Transverse colon (tissue), 4 donors: ENCODE data around the gene STK40. TPM values are rescaled to one million over a fixed set of nuclear protein-coding genes. Genes with fewer than 3 reads are reported as not detected.

Source experiments
- DNase-seq: peaks from one replicate; pipeline ENCODE4 v3.0.0-alpha.2; 2019
- H3K27ac ChIP-seq, 4 donors: fragments of 200-600 bp; sonication (generic); 2 replicates each; pipeline ENCODE4 v1.5.1; 2016 to 2018; ENCODE audit warnings: inconsistent platforms in 4 of 4
- H3K27me3 ChIP-seq: fragments of 200-600 bp; sonication (generic); 2 replicates; pipeline ENCODE4 v1.5.1; 2017; ENCODE audit warnings: inconsistent platforms
- H3K36me3 ChIP-seq, 4 donors: fragments of 200-600 bp; sonication (generic); 2 replicates each; pipeline ENCODE4 v1.5.1; 2017 to 2019; ENCODE audit warnings: inconsistent platforms in 4 of 4
- H3K4me1 ChIP-seq, 4 donors: fragments of 200-600 bp; sonication (generic); 2 replicates each; pipeline ENCODE4 v1.5.1; 2017 to 2020; ENCODE audit warnings: inconsistent platforms in 4 of 4
- H3K4me3 ChIP-seq, 4 donors: fragments of 200-600 bp; sonication (generic); 1 replicate in 1 of 4; 2 replicates in 3 of 4; pipeline versions ENCODE4 v1.5.1 to v1.6.1; 2017 to 2019; ENCODE audit warnings: inconsistent platforms in 4 of 4
- H3K9me3 ChIP-seq, 2 donors: fragments of 200-600 bp; sonication (generic); 2 replicates each; pipeline ENCODE4 v1.5.1; 2017 to 2019; ENCODE audit warnings: inconsistent platforms in 2 of 2
- CTCF ChIP-seq, 5 experiments: fragments of 200-600 bp in 3 of 5; fragments of 450-650 bp in 2 of 5; sonication (generic) in 3 of 5; IDR thresholded peaks; 1 replicate in 2 of 5; 2 replicates in 3 of 5; pipeline ENCODE4 v1.5.1; 2016 to 2017; ENCODE audit warnings: antibody characterized with exemption in 5 of 5, inconsistent platforms in 3 of 5, mild to moderate bottlenecking in 2 of 5, moderate library complexity in 1 of 5
- EP300 ChIP-seq: sonication (generic); formaldehyde crosslinking; IDR thresholded peaks from one replicate; pipeline ENCODE4 v1.6.1; 2017; ENCODE audit warnings: antibody characterized with exemption, low read depth
- POLR2A ChIP-seq: fragments of 450-650 bp; IDR thresholded peaks from one replicate; pipeline ENCODE4 v1.6.1; 2016; ENCODE audit warnings: antibody characterized with exemption, mild to moderate bottlenecking, moderate library complexity
- POLR2AphosphoS5 ChIP-seq, 3 donors: sonication (generic); formaldehyde crosslinking; IDR thresholded peaks; one replicate each; pipeline ENCODE4 v1.6.1; 2016; ENCODE audit warnings: antibody characterized with exemption in 3 of 3
- WGBS, 2 donors: methylation state at CpG; one replicate each; pipeline ENCODE4 v1.1.5; 2018; ENCODE audit warnings: low coverage in 1 of 2; 5-methylcytosine and 5-hydroxymethylcytosine counted together
- in situ Hi-C, 4 donors: fragments of 200-750 bp; cut with MboI; loops; one replicate each; pipeline versions ENCODE4 v1.15.0 to v1.15.1; 2017; ENCODE audit warnings: low sequenced_read_pairs in 3 of 4, low pct_ligation_motif_present in 1 of 4, low pct_unique_long_range_greater_than_20kb in 1 of 4
- intact Hi-C: fragments of 100-400 bp; cut with DNase I; formaldehyde crosslinking; loops from one replicate; pipeline ENCODE4 v1.15.1; 2023; ENCODE audit warnings: low total_unique reads
- total RNA-seq, 4 donors: library from RNA; depleted of rRNA; stranded (reverse); fragments of >200 nt; gene quantifications; one replicate each; pipeline ENCODE4 v1.1.0, GENCODE V29; 2016

Gene STK40
- total RNA-seq, 4 donors from 2014 or later, result 34.0 to 154 (median 44.3) TPM

- WGBS, 2 donors, result 2% methylated on average over 51 of the region's 65 CpGs; no CpG with 5 or more reads in 1 of the 2 donors
- H3K9me3 ChIP-seq, result no peaks in the 10 kb centered on the region
- peaks cover 0 to 20% (median 13%) of the 10 kb centered on the region in 4 donors for H3K36me3 ChIP-seq
- intact Hi-C loops, result loop anchor here (5.0 kb wide), 1 partner anchor 789 kb away; no protein-coding TSS in a partner anchor
- in situ Hi-C loops, result no loop called here
- peak within 1 kb of the TSS; percentile 85 to 96 (median 92) for H3K27ac ChIP-seq
- DNase-seq, result peak; percentile 82
- no peaks in the 10 kb centered on the region for H3K27me3 ChIP-seq
- H3K4me3 ChIP-seq, result peak within 1 kb of the TSS; percentile 45 to 84 (median 76)
- peaks cover 11 to 20% (median 17%) of the 10 kb centered on the region in 4 donors for H3K4me1 ChIP-seq
- TF ChIP-seq POLR2A (peak; percentile 74), EP300 (no peak), POLR2AphosphoS5 (IDR thresholded peaks at IDR 0.05) (peak; percentile 64 to 84 (median 77))
Observed at GRCh38 chr1:36306210-36306901, 79.4 kb downstream of the STK40 start, which contains the start of gene SH3D21. Gene SH3D21, plus strand, starts transcription at chr1:36306368. Its CDS starts 53 bp downstream, at chr1:36306421.

GRCh38 chr1:36305915-36306209 lies 79.9 kb downstream of the STK40 start:
- in situ Hi-C loops, result no loop called here
- Histone ChIP-seq H3K9me3 (no peaks in the 10 kb centered on the region), H3K4me1 (peaks cover 11 to 20% (median 18%) of the 10 kb centered on the region in 4 donors), H3K27ac (peak overlapping the region; percentile 85 to 96 (median 92)), H3K36me3 (peaks cover 0 to 25% (median 15%) of the 10 kb centered on the region in 4 donors), H3K4me3 (peak overlapping the region in 3 of 4 donors; percentile 70 to 84 (median 82)), H3K27me3 (no peaks in the 10 kb centered on the region)
- DNase-seq, result peak; percentile 22
- intact Hi-C loops, result loop anchor here (1.0 to 5.0 kb wide), 2 partner anchors 43 to 789 kb away; no protein-coding TSS in a partner anchor
- 71% methylated on average over 7 of the region's 7 CpGs; no CpG with 5 or more reads in 1 of the 2 donors for WGBS, 2 donors
- no peak for TF ChIP-seq EP300
- TF ChIP-seq POLR2A, result no peak
- TF ChIP-seq POLR2AphosphoS5 (IDR thresholded peaks at IDR 0.05), result no peak
- TF ChIP-seq CTCF (IDR thresholded peaks at IDR 0.05), result no peak

GRCh38 chr1:36304970-36305914 lies 80.5 kb downstream of the STK40 start:
- no peak overlapping the region for H3K4me3 ChIP-seq
- TF ChIP-seq POLR2AphosphoS5 (IDR thresholded peaks at IDR 0.05), result peak in 2 of 3 donors; percentile 8 to 39
- TF ChIP-seq EP300, result no peak
- peak overlapping the region; percentile 85 to 96 (median 92) for H3K27ac ChIP-seq
- no peaks in the 10 kb centered on the region for H3K9me3 ChIP-seq
- peaks cover 0 to 28% (median 16%) of the 10 kb centered on the region in 4 donors for H3K36me3 ChIP-seq
- in situ Hi-C loops (no loop called here), intact Hi-C loops (loop anchor here (1.0 to 5.0 kb wide), 2 partner anchors 42 to 788 kb away; no protein-coding TSS in a partner anchor)
- no peaks in the 10 kb centered on the region for H3K27me3 ChIP-seq
- H3K4me1 ChIP-seq, result peaks cover 11 to 26% (median 20%) of the 10 kb centered on the region in 4 donors
- DNase-seq, result peak; percentile 40
- 66 to 77% methylated on average over 5 to 10 of the region's 10 CpGs for WGBS, 2 donors

- in situ Hi-C loops, result no loop called here
- H3K27ac ChIP-seq, result peak overlapping the region in 1 of 4 donors; percentile 91
- no peak overlapping the region for H3K4me3 ChIP-seq
- no peaks in the 10 kb centered on the region for H3K9me3 ChIP-seq
- no peaks in the 10 kb centered on the region for H3K27me3 ChIP-seq
- intact Hi-C loops, result no loop called here
- DNase-seq, result no peak
- H3K4me1 ChIP-seq, result peaks cover 11 to 31% (median 26%) of the 10 kb centered on the region in 4 donors
- TF ChIP-seq CTCF (IDR thresholded peaks at IDR 0.05) (no peak), POLR2A (no peak), EP300 (no peak), POLR2AphosphoS5 (IDR thresholded peaks at IDR 0.05) (no peak)
- peaks cover 0 to 28% (median 16%) of the 10 kb centered on the region in 4 donors for H3K36me3 ChIP-seq
- 63 to 69% methylated on average over 7 of the region's 7 CpGs for WGBS, 2 donors
Observed at GRCh38 chr1:36304521-36304920, 81.2 kb downstream of the STK40 start.
